Rectal smooth muscle tissue (tissue), 1 donor: ENCODE measurements around the gene TMEM245.
A peak's percentile ranks its signal among the peaks of the same experiment; 100 is the strongest.

Source experiments
- H3K27ac ChIP-seq: one replicate; pipeline ENCODE4 v1.7.0; 2013; ENCODE audit warnings: low read depth, low read length, inconsistent platforms
- H3K27me3 ChIP-seq: one replicate; pipeline ENCODE4 v1.7.0; 2013; ENCODE audit warnings: low read length; ENCODE audit not compliant: control insufficient read depth, insufficient read depth
- H3K36me3 ChIP-seq: one replicate; pipeline ENCODE4 v1.7.0; 2013; ENCODE audit warnings: low read length; ENCODE audit not compliant: control insufficient read depth, insufficient read depth
- H3K4me1 ChIP-seq: one replicate; pipeline ENCODE4 v1.7.0; 2013; ENCODE audit warnings: low read length; ENCODE audit not compliant: control insufficient read depth, insufficient read depth
- H3K4me3 ChIP-seq: one replicate; pipeline ENCODE4 v1.7.0; 2013; ENCODE audit warnings: low read length
- H3K9ac ChIP-seq: one replicate; pipeline ENCODE4 v1.7.0; 2013; ENCODE audit warnings: low read length

TMEM245 gene

DNA sequence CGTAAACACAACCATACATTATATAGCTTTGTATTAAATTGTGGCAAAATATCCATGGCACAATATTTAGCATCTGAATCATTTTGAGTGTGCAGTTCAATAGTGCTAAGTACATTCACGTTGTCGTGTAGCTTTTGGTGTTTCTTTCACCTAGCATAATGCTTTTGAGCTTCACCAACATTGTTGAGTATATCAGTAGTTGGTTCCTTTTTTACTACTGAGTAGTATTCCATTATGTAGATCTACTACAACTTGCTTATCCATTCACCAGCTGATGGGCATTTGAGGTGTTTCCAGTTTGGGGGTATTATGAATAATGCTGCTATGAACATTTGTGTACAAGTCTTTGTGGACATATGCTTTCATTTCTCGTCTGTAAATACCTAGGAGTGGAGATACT is 79.2 kb downstream of the TMEM245 start:
- Histone ChIP-seq H3K27ac (no peak overlapping the region), H3K36me3 (peaks cover 17% of the 10 kb centered on the region), H3K4me3 (no peak overlapping the region), H3K9ac (no peak overlapping the region), H3K4me1 (no peaks in the 10 kb centered on the region), H3K27me3 (no peaks in the 10 kb centered on the region)

DNA sequence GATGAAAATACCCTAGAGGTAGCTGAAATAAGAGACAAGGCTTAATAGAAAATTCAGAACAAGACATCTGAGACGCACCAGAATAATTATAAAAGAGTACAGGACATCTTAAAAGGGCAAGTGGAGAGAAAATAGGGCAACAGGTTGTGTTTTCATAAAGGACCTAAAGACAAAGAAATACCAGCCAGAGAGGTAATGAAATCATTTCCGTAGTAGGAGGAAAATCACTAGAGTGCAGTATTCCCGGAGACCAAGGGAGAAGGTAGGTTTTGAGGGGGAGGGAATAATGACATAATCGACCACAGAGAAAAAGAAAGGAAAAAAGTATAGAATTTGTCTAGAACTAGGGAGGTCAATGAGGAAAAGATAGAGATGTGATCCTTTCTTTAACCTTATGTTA is 80.2 kb downstream of the TMEM245 start:
- no peaks in the 10 kb centered on the region for H3K27me3 ChIP-seq
- no peak overlapping the region for H3K9ac ChIP-seq
- H3K4me1 ChIP-seq = no peaks in the 10 kb centered on the region
- H3K4me3 ChIP-seq = no peak overlapping the region
- H3K27ac ChIP-seq = no peak overlapping the region
- peaks cover 15% of the 10 kb centered on the region for H3K36me3 ChIP-seq

DNA sequence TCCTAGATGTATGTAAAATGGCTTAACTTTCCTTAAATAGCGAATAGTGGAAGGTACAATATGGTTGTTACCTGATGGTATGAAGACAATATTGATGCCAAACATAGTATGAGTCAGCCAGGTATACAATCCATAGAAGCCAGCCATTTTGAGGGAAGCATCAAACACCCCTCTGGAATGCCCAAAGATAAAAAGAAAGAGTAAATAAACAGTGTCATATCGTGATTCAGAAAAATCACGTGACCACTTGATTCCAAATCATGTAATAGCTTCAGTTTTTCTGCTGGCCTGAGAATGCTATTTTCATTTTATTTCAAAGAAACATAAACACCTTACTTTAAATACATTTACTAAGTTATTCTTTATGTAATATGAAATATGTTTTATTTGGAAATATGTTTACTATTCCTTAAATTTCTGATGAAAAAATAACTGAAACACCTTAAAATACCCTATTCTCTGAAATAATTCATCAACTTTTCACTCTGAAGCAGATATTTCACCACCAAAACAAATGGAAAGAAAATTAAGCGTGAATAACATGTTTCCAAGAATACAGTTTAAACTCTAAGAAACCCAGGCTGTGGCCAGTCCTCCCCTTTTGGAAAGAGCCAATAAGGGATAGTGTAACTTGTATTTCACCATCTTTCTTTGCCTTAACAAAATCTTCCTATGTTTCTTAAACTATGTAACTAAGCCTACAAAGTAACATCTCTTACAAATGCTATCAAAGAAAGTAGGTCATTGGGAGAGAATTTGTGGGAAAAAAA is 81.6 kb downstream of the TMEM245 start:
- peaks cover 16% of the 10 kb centered on the region for H3K36me3 ChIP-seq
- no peak overlapping the region for H3K27ac ChIP-seq
- H3K4me1 ChIP-seq = no peaks in the 10 kb centered on the region
- no peak overlapping the region for H3K9ac ChIP-seq
- H3K4me3 ChIP-seq = no peak overlapping the region
- H3K27me3 ChIP-seq = no peaks in the 10 kb centered on the region

DNA sequence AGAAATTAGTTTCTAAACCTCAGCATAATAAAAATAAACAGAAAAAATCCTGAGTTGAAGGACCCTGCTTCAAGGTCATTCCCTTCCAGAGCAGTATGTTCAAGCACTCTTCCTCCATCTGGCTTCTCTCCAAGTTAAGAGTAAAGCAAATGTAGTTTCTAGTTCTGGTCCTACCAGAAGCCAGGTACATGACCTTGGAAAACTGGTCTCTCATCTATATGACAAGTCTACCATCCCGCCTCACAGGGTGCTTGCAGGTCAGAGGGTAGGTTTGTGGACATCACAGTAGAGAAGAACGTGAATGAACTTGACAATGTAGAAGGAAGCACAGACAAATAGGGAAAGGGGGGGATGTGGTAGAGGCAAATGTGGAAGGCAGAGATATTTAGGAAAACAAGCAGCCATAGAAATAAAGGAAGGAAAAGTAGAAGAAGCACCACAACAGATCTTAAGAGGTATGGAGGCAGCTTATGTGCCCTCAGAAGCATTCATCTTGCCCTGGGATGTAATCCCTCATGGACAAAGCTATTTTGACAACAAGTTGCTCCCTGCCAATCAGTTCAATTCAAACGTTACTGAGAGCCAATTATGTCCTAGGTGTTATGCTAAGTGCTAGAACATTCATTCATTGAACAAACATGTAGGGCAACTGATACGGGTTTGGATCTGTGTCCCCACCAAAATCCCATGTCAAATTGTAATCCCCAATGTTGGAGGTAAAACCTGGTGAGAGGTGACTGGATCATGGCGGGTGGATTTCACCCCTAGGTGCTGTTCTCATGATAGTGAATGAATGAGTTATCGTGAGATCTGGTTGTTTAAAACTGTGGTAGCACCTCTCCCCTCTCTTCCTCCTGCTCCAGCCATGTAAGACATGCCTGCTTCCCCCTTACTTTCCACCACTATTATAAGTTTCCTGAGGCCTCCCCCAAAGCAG is 82.7 kb downstream of the TMEM245 start:
- Histone ChIP-seq H3K36me3 (peaks cover 16% of the 10 kb centered on the region), H3K27ac (no peak overlapping the region), H3K4me3 (no peak overlapping the region), H3K4me1 (no peaks in the 10 kb centered on the region), H3K9ac (no peak overlapping the region), H3K27me3 (no peaks in the 10 kb centered on the region)

DNA sequence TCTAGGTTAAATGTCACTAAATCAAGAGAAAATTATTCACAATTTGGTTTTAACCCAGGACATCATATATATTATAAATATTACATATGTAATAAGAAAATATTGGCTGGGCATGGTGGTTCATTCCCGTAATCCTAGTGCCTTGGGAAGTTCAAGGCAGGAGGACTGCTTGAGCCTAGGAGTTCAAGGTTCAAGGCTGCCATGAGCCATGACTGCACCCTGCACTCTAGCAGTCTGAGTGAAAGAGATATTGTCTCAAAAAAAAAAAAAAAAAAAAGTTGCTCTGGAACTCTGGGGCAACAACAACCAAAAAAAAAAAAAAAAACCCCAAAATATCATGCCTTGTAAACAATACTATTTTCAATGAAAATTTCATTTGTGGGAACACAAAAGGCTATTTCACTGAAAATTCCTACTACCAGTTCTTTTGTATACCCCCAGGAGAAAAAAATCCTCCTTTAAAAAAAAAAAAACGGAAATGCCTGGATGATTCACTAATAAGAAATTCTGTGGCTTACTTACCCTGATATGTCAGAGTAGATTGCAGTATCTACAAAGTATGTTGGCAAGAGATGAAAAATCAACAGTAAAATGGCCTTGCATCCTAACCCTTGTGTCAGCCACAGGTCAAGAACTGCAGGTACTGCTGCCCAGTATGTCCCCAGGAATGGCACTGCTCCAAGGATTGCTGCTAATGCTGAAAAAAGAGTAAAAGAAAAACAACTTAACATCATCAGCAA is 83.9 kb downstream of the TMEM245 start:
- no peak overlapping the region for H3K27ac ChIP-seq
- H3K36me3 ChIP-seq = peaks cover 13% of the 10 kb centered on the region
- H3K9ac ChIP-seq = no peak overlapping the region
- H3K4me1 ChIP-seq = no peaks in the 10 kb centered on the region
- no peak overlapping the region for H3K4me3 ChIP-seq
- no peaks in the 10 kb centered on the region for H3K27me3 ChIP-seq

DNA sequence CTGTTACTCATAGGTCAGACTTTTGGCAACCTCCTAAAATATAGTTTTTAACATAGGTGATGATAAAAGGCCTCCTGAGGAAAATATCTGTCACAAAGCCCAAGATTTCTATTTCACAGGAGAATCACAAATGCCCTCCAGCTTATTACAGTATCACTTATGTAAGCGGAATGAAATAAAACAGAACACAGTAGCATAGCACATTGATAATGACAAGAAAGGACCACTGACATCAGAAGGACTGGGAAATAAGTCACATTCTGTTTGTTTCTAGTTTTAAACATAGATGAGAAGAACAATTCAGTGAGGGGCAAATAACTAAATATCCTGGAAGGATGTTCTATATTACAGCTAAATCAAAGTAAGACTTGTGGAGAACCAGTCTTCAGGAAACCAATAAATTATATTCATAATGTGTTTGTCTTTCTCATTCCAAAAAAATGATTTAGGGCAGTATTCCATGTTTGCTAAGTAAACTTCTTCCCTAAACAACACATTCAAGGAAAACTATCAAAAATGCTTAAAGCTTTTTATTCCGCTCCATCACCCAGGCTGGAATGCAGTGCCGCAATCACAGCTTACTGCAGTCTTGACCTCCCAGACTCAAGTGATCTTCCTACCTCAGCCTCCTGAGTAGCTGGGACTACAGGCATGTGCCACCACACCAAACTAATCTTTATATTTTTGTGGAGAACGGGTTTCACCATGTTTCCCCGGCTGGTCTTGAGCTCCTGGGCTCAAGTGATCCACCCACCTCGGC is 85.6 kb downstream of the TMEM245 start:
- H3K4me3 ChIP-seq = no peak overlapping the region
- H3K9ac ChIP-seq = no peak overlapping the region
- H3K27ac ChIP-seq = no peak overlapping the region
- peaks cover 9% of the 10 kb centered on the region for H3K36me3 ChIP-seq
- H3K4me1 ChIP-seq = no peaks in the 10 kb centered on the region
- no peaks in the 10 kb centered on the region for H3K27me3 ChIP-seq

DNA sequence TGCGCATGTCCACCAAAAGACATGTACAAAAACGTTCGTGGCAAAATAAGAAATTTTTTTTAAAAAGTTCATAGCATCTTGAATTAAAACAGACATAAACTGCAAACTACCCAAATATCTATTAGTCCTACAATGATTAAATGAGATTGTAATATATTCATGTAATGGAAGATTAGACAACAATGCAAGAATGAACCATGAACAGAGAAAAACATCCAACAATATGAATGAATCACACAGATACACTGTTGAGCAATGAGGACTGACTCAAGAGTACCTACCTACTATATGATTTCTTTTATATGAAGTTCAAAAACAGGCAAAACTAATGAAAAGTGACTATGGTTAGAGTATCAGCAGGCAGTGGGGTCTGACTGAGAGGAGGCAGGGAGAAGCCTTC is 88.5 kb downstream of the TMEM245 start:
- H3K36me3 ChIP-seq = peaks cover 6% of the 10 kb centered on the region
- H3K9ac ChIP-seq = no peak overlapping the region
- no peaks in the 10 kb centered on the region for H3K27me3 ChIP-seq
- no peak overlapping the region for H3K27ac ChIP-seq
- H3K4me1 ChIP-seq = peaks cover 8% of the 10 kb centered on the region
- no peak overlapping the region for H3K4me3 ChIP-seq

DNA sequence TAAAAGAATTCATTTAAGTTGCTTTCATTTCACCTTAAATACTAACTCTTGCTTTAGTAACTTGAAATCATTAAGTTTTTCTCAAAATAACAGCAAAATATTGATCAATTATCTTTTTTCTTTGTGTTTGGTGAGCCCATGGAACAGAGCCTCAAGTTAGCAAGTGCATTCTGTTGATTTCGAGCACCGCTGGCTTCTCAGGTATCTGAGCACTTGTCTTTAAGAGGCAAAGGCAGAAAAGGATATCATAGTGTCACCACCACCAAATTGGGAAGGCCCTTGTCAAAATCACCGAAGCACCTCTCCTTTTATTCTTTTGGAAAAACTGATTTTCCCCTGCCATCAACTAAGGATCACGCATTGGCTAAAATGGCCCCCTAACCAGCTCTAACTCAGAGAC is 89.3 kb downstream of the TMEM245 start:
- H3K36me3 ChIP-seq = peaks cover 6% of the 10 kb centered on the region
- H3K27ac ChIP-seq = no peak overlapping the region
- no peak overlapping the region for H3K4me3 ChIP-seq
- peaks cover 13% of the 10 kb centered on the region for H3K4me1 ChIP-seq
- no peaks in the 10 kb centered on the region for H3K27me3 ChIP-seq
- H3K9ac ChIP-seq = no peak overlapping the region

DNA sequence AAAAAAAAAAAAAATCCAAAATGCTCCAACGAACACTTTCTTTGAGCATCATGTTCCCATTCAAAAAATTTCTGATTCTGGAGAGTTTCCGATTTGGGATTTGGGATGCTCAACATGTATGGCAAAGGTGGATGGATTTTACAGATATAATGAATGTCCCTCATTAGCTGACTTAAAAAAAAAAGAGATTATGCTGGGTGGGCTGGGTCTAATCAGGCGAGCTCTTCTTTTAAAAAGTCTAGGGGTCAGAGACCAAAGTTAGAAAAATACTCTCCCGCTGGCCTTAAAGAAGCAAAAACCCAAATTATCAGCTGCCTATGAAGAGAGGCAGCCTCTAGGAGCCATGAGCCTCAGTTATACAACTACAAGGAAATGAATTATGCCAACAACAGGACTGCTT is 91.3 kb downstream of the TMEM245 start:
- Histone ChIP-seq H3K36me3 (peaks cover 4% of the 10 kb centered on the region), H3K9ac (no peak overlapping the region), H3K4me3 (no peak overlapping the region), H3K27me3 (no peaks in the 10 kb centered on the region), H3K4me1 (peaks cover 13% of the 10 kb centered on the region), H3K27ac (no peak overlapping the region)

DNA sequence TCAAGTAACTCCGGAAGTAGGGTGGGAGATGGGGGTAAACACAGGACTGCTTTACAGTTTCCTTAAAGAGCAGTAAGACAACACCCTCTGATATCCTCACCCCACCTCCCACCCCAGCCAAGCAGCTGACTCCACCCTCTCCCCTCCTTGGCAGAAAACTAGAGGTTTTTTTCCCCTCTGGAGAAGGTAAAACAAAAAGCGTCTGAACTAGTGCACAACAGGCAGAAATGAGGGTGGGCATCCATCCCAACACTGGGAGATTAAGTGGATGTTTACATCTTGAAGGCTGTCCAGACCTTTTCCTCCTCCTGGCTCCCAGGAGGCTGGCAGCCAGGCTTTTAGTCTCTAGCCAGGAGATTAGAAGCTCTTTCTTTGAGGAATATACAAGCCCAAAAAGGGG is 92.6 kb downstream of the TMEM245 start:
- H3K27me3 ChIP-seq = no peaks in the 10 kb centered on the region
- no peaks in the 10 kb centered on the region for H3K36me3 ChIP-seq
- no peak overlapping the region for H3K4me3 ChIP-seq
- peak overlapping the region; percentile 59 for H3K27ac ChIP-seq
- no peak overlapping the region for H3K9ac ChIP-seq
- peaks cover 13% of the 10 kb centered on the region for H3K4me1 ChIP-seq

DNA sequence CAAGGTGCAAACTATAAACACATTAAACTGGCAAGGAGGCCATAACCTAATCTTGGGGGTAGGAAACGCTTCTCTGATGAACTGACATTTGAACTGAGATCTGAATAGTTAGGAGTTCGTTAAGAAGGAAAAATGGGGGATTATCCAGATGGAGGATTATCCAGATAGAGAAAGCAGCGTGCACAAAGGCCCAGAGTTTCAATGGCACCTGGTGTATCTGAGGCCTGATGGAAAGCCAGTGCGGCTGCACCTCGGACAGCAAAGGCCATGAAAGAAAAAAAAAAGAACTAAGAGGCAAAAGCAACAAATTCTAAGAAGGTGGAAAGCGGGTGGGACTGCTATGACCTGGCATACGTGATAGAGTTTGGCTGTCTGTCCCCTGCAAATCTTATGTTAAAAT is 93.4 kb downstream of the TMEM245 start:
- H3K36me3 ChIP-seq = no peaks in the 10 kb centered on the region
- H3K4me1 ChIP-seq = peaks cover 13% of the 10 kb centered on the region
- no peaks in the 10 kb centered on the region for H3K27me3 ChIP-seq
- no peak overlapping the region for H3K27ac ChIP-seq
- no peak overlapping the region for H3K9ac ChIP-seq
- no peak overlapping the region for H3K4me3 ChIP-seq

DNA sequence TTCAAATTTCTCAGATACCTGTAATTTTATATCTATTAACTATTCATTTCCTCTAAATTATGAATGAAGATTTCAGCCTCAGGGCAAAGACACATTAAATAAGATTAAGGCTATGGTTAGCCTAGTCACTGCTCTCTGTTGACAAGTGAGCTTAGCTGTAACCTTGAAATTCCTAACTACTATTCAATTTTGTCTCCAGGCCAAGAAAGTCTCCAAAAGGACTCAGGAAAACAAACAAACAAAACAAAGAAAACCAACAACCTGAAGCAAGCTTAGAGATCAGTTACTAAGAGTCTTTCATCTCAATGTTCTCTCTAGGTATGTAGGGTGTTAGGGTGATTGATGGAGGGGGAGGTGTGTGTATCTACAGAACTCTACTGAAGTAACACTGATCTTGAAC is 96.9 kb downstream of the TMEM245 start:
- Histone ChIP-seq H3K9ac (no peak overlapping the region), H3K27me3 (no peaks in the 10 kb centered on the region), H3K36me3 (peaks cover 2% of the 10 kb centered on the region), H3K4me1 (peaks cover 13% of the 10 kb centered on the region), H3K27ac (no peak overlapping the region), H3K4me3 (no peak overlapping the region)
